ENCODE results near the gene KRTAP1-5.
"Not testable (repeated sequence)": the region's sequence is repeated elsewhere in the genome, so short reads cannot be mapped to it uniquely, and the experiment has no call there.

KRTAP1-5 gene, protein sequence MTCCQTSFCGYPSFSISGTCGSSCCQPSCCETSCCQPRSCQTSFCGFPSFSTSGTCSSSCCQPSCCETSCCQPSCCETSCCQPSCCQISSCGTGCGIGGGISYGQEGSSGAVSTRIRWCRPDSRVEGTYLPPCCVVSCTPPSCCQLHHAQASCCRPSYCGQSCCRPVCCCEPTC

DNA sequence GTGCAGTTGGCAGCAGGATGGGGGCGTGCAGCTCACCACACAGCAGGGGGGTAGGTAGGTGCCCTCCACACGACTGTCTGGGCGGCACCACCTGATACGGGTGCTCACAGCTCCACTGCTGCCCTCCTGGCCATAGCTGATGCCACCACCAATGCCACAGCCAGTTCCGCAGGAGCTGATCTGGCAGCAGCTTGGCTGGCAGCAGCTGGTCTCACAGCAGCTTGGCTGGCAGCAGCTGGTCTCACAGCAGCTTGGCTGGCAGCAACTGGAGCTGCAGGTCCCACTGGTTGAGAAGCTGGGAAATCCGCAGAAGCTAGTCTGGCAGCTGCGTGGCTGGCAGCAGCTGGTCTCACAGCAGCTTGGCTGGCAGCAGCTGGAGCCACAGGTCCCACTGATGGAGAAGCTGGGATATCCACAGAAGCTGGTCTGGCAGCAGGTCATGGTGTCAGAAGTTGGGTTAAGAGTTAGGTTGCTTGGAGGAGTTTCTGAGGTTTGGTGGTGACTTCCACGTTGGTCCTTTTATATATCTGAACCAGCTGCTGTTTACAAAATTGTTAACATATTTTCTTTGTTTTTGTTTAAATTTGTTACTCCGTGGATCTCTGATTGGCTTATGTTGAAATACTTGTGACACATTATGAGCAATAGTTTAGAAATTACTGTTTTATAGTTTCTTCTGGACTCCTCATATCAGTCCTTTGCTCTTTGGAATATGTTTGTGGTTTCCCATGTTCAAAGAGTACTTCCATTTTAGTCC, at the start of gene KRTAP1-5:
KRTAP1-5 (minus strand) TSS at position 494 of the 757 bp plus-strand sequence; CDS start at position 441, 53 bp downstream.
- DNase-seq: no peak

GRCh38 chr17:41076788-41077187, 49.8 kb upstream of the KRTAP1-5 start:
- DNase-seq: no peak

DNA sequence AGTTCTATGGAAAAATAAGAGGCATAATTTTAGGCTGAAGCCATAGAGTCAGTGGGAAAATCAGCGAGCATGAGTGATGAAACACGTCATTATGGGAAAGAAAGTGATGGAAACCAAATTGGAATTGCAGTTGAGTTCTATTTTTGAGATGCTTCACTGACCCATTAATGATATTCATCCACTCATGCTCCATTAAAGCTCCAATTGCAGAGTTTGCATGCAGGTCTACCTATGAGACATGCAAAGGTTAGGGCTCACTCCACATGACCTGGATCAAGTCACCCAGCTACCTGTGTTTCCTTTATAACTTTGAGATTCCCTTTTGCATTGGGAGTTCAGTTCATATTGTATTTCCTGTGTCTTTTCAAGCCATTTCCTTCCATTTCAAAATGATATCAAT, 46.7 kb upstream of the KRTAP1-5 start:
- DNase-seq: no peak

DNA sequence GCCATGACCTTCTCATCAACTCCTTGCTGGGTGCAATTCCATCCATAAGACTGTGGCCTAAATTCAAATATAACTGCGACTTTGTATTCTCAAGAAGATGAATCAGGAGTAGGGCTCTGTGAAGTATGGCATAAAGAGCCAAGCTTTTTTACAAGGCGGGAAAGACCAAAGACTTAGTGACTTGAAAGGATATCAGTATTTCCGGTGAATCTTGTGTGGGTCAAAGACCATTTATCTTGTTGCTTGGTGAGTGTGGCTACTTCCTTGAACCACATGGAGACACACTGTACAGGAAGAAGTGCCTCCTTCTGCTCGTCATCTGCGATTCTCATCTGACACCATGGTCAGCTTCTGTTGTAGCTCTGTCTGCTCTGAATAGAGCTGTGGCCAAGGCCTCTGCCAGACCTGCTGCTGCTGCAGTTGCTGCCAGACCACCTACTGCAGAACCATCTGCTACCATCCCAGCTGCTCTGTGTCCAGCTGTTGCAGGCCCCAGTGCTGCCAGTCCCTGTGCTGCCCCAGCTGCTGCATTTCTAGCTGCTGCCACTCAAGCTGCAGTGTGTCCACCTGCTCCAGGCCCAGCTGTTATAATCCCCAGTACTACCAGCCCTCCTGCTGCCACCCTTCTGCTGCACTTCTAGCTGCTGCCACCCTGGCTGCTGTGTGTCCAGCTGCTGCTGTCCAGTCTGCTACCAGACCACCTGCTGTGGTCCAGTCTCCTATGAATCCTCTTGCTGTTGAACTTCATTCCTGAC, 44.8 kb upstream of the KRTAP1-5 start:
- no peak for DNase-seq

- DNase-seq: no peak
These were observed 42.0 kb upstream of the KRTAP1-5 start for GRCh38 chr17:41069031-41069430.

GRCh38 chr17:41067281-41067680, 40.3 kb upstream of the KRTAP1-5 start:
- DNase-seq: no peak

DNA sequence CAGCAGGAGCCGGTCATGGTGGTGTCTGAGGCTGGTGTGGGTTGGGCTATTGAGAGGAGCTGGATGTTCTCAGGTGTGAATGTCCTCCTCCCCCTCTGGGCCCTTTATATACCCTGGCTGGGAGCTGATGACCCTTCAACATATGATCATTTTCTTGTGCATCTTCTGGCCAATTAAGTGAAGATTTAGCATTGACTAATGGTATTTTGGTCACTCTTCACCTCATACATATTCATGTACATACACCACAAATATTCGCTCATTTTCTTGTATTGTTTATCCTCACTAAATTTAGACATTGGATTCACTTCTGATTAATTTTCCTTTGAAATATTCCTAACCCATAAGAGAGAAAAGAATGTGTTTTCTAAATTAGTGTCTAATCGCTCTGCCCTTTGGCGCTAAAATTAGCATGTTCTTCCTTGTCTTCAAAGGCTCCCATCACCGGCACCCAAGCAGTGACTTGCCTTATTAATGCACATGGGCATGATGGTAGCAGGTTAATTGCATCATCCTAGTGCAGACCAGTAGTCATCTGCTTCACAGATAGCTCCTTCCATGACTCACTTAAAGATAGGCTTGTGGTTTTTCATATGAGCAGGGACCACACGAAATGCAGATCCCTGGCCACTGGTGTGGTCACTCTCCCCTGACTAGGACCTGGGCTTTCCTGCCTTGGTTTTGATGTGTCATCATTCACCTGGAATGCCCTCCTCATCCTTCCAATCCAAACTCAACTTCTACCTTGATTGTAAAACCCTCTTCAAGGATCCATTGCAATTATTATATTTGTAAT, 39.0 kb upstream of the KRTAP1-5 start, which contains the start of gene KRTAP2-4:
KRTAP2-4 (minus strand) TSS at position 51 of the 796 bp plus-strand sequence; CDS start at position 17, 34 bp downstream.
- no peak for DNase-seq

DNA sequence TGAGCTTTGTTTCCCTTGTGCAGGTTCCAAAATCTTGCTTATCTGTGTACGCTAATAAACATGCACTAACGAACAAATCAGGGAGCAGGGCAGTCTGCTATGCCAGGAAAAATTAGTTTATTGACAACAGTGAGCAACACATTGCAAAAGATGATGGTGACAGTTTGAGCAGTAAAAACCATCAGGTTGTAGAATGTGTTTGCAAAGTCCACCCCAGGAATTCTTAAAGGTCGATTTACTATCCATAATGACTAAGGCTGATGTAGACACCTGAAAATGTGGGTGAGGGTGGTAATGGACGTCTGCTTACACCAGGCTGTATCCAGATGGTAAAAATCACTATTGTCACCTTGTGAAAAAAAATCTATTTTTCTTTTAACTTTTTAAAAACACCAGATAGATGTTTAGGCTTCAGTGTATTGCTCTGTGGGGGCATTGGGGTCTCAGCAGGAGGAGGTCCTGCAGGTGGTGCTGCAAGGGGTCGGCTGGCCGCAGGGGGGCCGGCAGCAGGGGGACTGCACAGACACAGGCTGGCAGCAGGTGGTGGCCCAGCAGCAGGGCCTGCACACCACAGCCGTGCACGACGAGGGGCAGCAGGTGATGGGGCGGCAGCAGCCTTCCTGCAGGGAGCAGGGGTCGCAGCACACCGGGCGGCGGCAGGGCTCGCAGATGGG, 38.1 kb upstream of the KRTAP1-5 start:
- DNase-seq: not testable (repeated sequence)

GRCh38 chr17:41064301-41064700, 37.3 kb upstream of the KRTAP1-5 start:
- DNase-seq: no peak

DNA sequence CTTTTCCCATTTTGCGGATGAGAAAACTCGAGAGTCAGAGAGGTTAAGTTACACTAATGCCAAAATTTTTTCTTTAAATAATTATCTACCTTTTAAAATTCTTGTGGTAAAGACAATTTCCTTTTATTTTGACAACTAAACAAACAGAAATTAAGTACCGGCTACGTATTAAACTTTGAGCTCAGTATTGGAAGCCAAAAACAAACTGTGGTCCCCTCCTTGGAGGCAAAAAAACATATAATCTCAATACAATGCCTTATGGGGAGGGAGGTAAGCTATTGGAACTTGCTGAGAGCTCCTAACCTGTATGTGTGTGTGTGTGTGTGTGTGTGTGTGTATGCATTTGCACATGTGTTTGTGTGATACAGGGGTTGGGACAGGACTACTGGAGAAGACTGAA, 36.4 kb upstream of the KRTAP1-5 start:
- DNase-seq: no peak

- DNase-seq: no peak
These were observed 35.0 kb upstream of the KRTAP1-5 start for GRCh38 chr17:41061964-41062363.

GRCh38 chr17:41060052-41060604, 33.1 kb upstream of the KRTAP1-5 start, which contains the start of gene KRTAP2-3:
Gene KRTAP2-3, minus strand, starts transcription at chr17:41060114. Its CDS starts 64 bp downstream, at chr17:41060050.
- no peak for DNase-seq

GRCh38 chr17:41059276-41060051, 32.5 kb upstream of the KRTAP1-5 start:
- DNase-seq: not testable (repeated sequence)

GRCh38 chr17:41058741-41059140, 31.7 kb upstream of the KRTAP1-5 start:
- no peak for DNase-seq

GRCh38 chr17:41057547-41057946, 30.5 kb upstream of the KRTAP1-5 start:
- no peak for DNase-seq

DNA sequence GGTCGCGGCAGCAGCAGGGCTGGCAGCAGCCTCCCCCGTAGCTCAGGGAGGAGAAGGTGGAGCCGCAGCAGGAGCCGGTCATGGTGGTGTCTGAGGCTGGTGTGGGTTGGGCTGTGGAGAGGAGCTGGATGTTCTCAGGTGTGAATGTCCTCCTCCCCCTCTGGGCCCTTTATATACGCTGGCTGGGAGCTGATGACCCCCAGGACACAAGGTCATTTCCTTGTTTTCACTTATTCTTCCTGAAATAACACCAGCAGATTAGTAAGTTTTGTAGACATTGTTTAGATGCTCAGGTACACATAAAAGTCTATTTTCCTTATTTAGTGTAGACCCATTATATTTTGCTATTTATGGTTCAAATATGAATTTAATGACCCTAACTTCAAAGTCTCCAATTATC, 28.1 kb upstream of the KRTAP1-5 start, which contains the start of gene KRTAP2-2:
KRTAP2-2 (minus strand) TSS at position 101 of the 400 bp plus-strand sequence; CDS start at position 82, 19 bp downstream.
- DNase-seq: not testable (repeated sequence)

GRCh38 chr17:41054556-41054955, 27.5 kb upstream of the KRTAP1-5 start:
- not testable (repeated sequence) for DNase-seq

DNA sequence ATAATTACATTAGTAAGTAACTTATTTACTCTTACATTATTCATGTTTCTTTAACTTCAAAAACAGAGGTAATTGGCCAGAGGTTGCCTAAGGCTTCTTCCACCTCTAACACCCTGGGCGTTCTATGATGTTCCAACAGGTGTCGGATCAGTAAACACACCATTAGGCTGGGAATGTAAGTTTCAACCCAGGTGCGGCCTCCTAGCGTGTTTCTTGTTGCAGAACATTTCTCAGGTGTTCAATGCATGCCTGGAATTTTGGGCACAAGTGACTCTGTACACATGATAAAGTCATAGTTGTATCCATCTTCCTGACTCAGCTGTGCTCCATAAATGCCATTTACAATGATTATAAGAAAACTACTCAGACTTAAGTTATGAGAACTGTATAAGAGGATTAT, 27.0 kb upstream of the KRTAP1-5 start:
- DNase-seq: no peak

DNA sequence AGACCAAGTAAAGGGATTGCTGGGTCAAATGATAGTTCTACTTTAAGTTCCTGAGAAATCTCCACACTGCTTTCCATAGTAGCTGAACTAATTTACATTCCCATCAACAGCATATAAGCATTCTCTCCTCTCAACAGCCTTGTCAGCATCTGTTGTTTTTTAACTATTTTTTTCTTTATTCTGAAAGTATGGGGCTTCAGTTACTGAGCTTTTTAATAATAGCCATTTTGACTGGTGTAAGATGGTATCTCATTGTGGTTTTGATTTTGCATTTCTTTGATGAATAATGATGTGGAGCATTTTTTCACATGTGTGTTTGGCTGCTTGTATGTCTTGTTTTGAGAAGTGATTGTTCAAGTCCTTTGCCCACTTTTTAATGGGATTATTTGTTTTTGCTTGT, 25.6 kb upstream of the KRTAP1-5 start:
- DNase-seq: no peak

DNA sequence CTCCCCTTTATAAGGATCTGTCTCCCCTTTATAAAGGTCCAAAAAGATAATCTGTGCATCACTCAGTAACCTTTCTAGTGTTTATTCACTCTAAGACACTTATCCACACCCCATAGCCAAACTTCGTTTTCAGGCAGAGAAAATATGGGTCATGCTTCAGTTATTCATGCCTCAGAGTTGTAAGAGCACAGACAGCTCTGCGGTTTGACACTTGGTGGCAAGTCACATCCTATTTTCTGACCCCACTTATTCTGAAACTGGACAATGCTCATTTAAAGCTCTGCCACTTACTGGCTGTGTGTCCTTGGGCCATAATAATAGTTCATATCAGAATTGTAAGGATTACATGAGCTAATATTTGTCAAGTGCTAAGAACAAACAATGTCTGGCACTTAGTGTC, 22.1 kb upstream of the KRTAP1-5 start:
- DNase-seq: no peak

GRCh38 chr17:41048441-41048840, 21.4 kb upstream of the KRTAP1-5 start:
- no peak for DNase-seq

Data from stimulated activated CD4-positive, alpha-beta T cell treated with anti-CD3 and anti-CD28 coated beads, Interleukin-4, amount 100 ng/mL, for 24 hours (primary cell).